SU-DHL-6 (cell line): ENCODE measurements around the gene SLC9A3.

Experiments used
- H2AFZ ChIP-seq: fragments of 200-600 bp; sonication (generic); 2 replicates; pipeline ENCODE4 v1.6.1; 2014; ENCODE audit warnings: low read depth, mild to moderate bottlenecking, moderate library complexity, mixed read lengths, antibody characterized with exemption, low read length; ENCODE audit not compliant: severe bottlenecking
- H3F3A ChIP-seq: fragments of 200-600 bp; shearing (Covaris generic); 2 replicates; pipeline ENCODE4 v1.6.0; 2016; ENCODE audit warnings: antibody characterized with exemption, mild to moderate bottlenecking; ENCODE audit not compliant: insufficient read depth
- H3K27ac ChIP-seq: fragments of 200-600 bp; sonication (generic); 2 replicates; pipeline ENCODE4 v1.5.1; 2016; ENCODE audit warnings: low read depth, mild to moderate bottlenecking, low read length, moderate library complexity, mixed read lengths
- H3K27me3 ChIP-seq: fragments of 200-600 bp; sonication (generic), shearing (Covaris generic); 2 replicates; pipeline ENCODE4 v1.6.0; 2014; ENCODE audit warnings: mild to moderate bottlenecking, low read length
- H3K36me3 ChIP-seq: fragments of 200-600 bp; sonication (generic); 2 replicates; pipeline ENCODE4 v1.6.1; 2014; ENCODE audit warnings: mild to moderate bottlenecking, low read length, mixed read lengths
- H3K4me2 ChIP-seq: fragments of 300-600, 200-600 bp; shearing (Covaris generic), sonication (generic); 2 replicates; pipeline ENCODE4 v1.6.0; 2014; ENCODE audit warnings: low read length, low read depth, mild to moderate bottlenecking; ENCODE audit not compliant: poor library complexity, severe bottlenecking
- H3K4me3 ChIP-seq: fragments of 200-600 bp; sonication (generic); 2 replicates; pipeline ENCODE4 v1.5.1; 2014; ENCODE audit warnings: antibody characterized with exemption, low read length, mild to moderate bottlenecking, mixed read lengths; ENCODE audit not compliant: insufficient read depth, poor library complexity, severe bottlenecking
- H3K79me2 ChIP-seq: fragments of 200-600 bp; sonication (generic); 2 replicates; pipeline ENCODE4 v1.6.1; 2014; ENCODE audit warnings: mild to moderate bottlenecking, low read length, moderate library complexity; ENCODE audit not compliant: insufficient read depth
- H3K9ac ChIP-seq: fragments of 200-600 bp; sonication (generic); 2 replicates; pipeline ENCODE4 v1.7.0; 2014; ENCODE audit warnings: mild to moderate bottlenecking, low read length
- H3K9me2 ChIP-seq: fragments of 200-600 bp; sonication (generic); replicated peaks from 2 replicates; pipeline ENCODE4 v1.6.1; 2014; ENCODE audit warnings: low read length; ENCODE audit not compliant: insufficient read depth
- H3K9me3 ChIP-seq: fragments of 200-600 bp; sonication (generic); 2 replicates; pipeline ENCODE4 v1.6.1; 2014; ENCODE audit warnings: low read length, mixed read lengths; ENCODE audit not compliant: insufficient read depth
- H4K20me1 ChIP-seq: fragments of 200-600 bp; sonication (generic); 2 replicates; pipeline ENCODE4 v1.6.1; 2014; ENCODE audit warnings: low read depth, mild to moderate bottlenecking, antibody characterized with exemption, low read length, moderate library complexity, mixed read lengths
- EZH2phosphoT487 ChIP-seq: fragments of 200-600 bp; sonication (generic), shearing (Covaris generic); conservative IDR thresholded peaks from 2 replicates; pipeline ENCODE4 v1.6.1; 2018; ENCODE audit warnings: mild to moderate bottlenecking, antibody characterized with exemption, low read length, moderate library complexity, mixed read lengths
- TF ChIP-seq, protein P1 (sequence below): fragments of 200-600 bp; sonication (generic); IDR thresholded peaks from one replicate; pipeline ENCODE4 v1.5.1; 2017; ENCODE audit warnings: antibody characterized with exemption, mild to moderate bottlenecking, low read length, moderate library complexity; ENCODE audit not compliant: insufficient read depth, poor library complexity, severe bottlenecking

Gene SLC9A3

GRCh38 chr5:524973-525761, 918 bp upstream of the SLC9A3 start:
- Histone ChIP-seq H3K36me3 (no peaks in the 10 kb centered on the region), H3K27me3 (no peaks in the 10 kb centered on the region), H3K9me3 (no peaks in the 10 kb centered on the region), H2AFZ (no peak overlapping the region), H3K27ac (no peak overlapping the region), H3K9ac (no peak overlapping the region), H3K79me2 (no peaks in the 10 kb centered on the region), H3F3A (no peaks in the 10 kb centered on the region), H3K9me2 (no peaks in the 10 kb centered on the region), H3K4me2 (no peak overlapping the region), H4K20me1 (no peaks in the 10 kb centered on the region), H3K4me3 (no peak overlapping the region)
- TF ChIP-seq, protein P1, sequence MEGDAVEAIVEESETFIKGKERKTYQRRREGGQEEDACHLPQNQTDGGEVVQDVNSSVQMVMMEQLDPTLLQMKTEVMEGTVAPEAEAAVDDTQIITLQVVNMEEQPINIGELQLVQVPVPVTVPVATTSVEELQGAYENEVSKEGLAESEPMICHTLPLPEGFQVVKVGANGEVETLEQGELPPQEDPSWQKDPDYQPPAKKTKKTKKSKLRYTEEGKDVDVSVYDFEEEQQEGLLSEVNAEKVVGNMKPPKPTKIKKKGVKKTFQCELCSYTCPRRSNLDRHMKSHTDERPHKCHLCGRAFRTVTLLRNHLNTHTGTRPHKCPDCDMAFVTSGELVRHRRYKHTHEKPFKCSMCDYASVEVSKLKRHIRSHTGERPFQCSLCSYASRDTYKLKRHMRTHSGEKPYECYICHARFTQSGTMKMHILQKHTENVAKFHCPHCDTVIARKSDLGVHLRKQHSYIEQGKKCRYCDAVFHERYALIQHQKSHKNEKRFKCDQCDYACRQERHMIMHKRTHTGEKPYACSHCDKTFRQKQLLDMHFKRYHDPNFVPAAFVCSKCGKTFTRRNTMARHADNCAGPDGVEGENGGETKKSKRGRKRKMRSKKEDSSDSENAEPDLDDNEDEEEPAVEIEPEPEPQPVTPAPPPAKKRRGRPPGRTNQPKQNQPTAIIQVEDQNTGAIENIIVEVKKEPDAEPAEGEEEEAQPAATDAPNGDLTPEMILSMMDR, result no peak
- TF ChIP-seq EZH2phosphoT487, result no peak

DNA sequence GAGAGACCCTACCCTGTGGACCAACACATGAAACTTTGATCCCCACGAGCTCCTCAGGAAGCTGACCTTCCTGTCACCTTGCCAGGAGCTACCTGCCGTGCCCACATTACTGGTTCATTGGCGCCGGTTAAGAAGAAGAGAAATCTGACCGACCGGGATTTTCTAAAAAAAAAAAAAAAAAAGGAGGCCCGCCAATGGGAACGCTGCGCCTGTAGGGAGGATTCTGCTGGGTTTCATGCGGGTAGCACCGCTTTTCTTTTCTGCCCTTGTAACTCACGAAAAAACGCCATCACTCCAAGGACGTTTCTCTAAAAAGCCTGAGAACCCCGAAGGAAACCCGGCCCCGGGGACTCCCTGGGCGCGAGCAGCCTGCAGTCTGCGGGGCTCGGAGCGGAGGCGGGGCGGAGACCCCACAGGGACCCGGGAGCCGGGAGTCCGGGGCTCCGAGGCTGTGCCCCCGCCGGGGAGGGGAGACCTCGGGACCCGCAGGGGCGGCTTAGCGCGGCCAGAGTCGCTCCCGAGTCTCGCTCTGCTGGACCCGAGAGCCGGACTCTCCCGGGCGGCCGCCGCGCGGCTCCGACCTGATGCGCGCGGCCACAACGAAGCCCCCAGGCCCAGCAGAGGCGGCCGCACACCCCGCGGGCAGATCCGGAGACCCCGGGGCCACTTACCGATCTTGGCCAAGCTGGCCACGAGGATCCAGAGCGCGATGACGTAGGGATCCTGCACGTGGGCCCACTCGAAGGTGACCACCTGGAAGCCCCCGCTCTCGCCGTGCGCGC, 617 bp downstream of the SLC9A3 start:
- TF ChIP-seq, protein P1, result no peak
- TF ChIP-seq EZH2phosphoT487, result no peak
- H3K79me2 ChIP-seq, result no peaks in the 10 kb centered on the region
- H3K4me2 ChIP-seq, result no peak overlapping the region
- H3K27me3 ChIP-seq, result no peaks in the 10 kb centered on the region
- H3K9me3 ChIP-seq, result no peaks in the 10 kb centered on the region
- no peak overlapping the region for H3K27ac ChIP-seq
- H3K9ac ChIP-seq, result no peak overlapping the region
- no peaks in the 10 kb centered on the region for H3F3A ChIP-seq
- no peaks in the 10 kb centered on the region for H3K36me3 ChIP-seq
- no peaks in the 10 kb centered on the region for H3K9me2 ChIP-seq
- no peaks in the 10 kb centered on the region for H4K20me1 ChIP-seq
- H3K4me3 ChIP-seq, result no peak overlapping the region
- no peak overlapping the region for H2AFZ ChIP-seq

GRCh38 chr5:522899-523440, 1.3 kb downstream of the SLC9A3 start:
- Histone ChIP-seq H3K9me3 (no peaks in the 10 kb centered on the region), H3K27ac (no peak overlapping the region), H3K9me2 (no peaks in the 10 kb centered on the region), H2AFZ (no peak overlapping the region), H3K36me3 (no peaks in the 10 kb centered on the region), H3K27me3 (no peaks in the 10 kb centered on the region), H3K9ac (no peak overlapping the region), H3K79me2 (no peaks in the 10 kb centered on the region), H3F3A (no peaks in the 10 kb centered on the region), H3K4me2 (no peak overlapping the region), H4K20me1 (no peaks in the 10 kb centered on the region), H3K4me3 (no peak overlapping the region)
- no peak for TF ChIP-seq EZH2phosphoT487
- TF ChIP-seq, protein P1, result no peak
